ENCODE measurements around the gene MYH10. TPM values are rescaled to one million over a fixed set of nuclear protein-coding genes. Genes with fewer than 3 reads are reported as not detected.

MYH10 gene
- total and polyA plus RNA-seq, 4 donors, result 9.1 to 79.1 (median 25.9) TPM

DNA sequence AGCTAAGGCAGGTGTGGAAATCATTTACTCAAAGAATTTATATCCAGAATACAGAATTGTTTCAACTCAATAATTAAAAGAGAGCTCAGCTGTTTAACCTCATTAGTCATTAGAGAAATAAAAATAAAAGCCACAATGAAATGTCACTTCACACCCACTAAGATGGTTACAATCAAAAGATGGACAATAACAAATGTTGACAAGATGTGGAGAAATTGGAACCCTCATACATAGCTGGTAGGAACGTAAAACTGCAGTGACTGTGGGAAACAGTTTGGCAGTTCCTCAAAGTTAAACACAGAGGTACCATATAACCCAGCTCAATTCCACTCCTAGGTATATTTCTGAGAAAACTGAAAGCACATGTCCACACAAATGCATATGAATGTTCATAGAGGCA, 145.0 kb downstream of the MYH10 start:
- no peak overlapping the region for H3K9ac ChIP-seq (ENCODE audit: low read depth in 1 of 2, low read length in 2 of 2)
- no peaks in the 10 kb centered on the region for H3K9me3 ChIP-seq (ENCODE audit: control insufficient read depth in 4 of 4, low read length in 3 of 4)
- DNase-seq (ENCODE audit: low spot score), result no peak
- H3K27ac ChIP-seq (ENCODE audit: low read depth in 1 of 2, low read length in 2 of 2), result no peak overlapping the region
- no peaks in the 10 kb centered on the region for H3K27me3 ChIP-seq (ENCODE audit: control insufficient read depth in 4 of 4, insufficient read depth in 4 of 4, low read length in 3 of 4)
- H3K36me3 ChIP-seq (ENCODE audit: control insufficient read depth in 4 of 4, insufficient read depth in 3 of 4, low read depth in 1 of 4, low read length in 3 of 4), result peaks cover 0 to 44% (median 27%) of the 10 kb centered on the region in 4 donors
- WGBS, result 98% methylated on average over 1 of the region's 1 CpG
- H3K4me3 ChIP-seq (ENCODE audit: low read depth in 1 of 3, low read length in 3 of 3), result no peak overlapping the region
- H3K4me1 ChIP-seq (ENCODE audit: control insufficient read depth in 4 of 4, insufficient read depth in 4 of 4, low read length in 3 of 4), result no peaks in the 10 kb centered on the region
- TF ChIP-seq YY1 (IDR thresholded peaks at IDR 0.05) (no peak), SP1 (IDR thresholded peaks at IDR 0.05) (no peak), FOXA2 (IDR thresholded peaks at IDR 0.05) (no peak), RAD21 (IDR thresholded peaks at IDR 0.05) (no peak), TAF1 (conservative IDR thresholded peaks at IDR 0.05) (no peak), HNF4G (IDR thresholded peaks at IDR 0.05) (no peak), EGR1 (IDR thresholded peaks at IDR 0.05; ENCODE audit: low read depth in 2 of 2) (no peak), RXRA (IDR thresholded peaks at IDR 0.05) (no peak), HNF4A (conservative IDR thresholded peaks at IDR 0.05) (no peak), FOXA1 (IDR thresholded peaks at IDR 0.05) (no peak), GABPA (IDR thresholded peaks at IDR 0.05 in 1 of 2, conservative IDR thresholded peaks at IDR 0.05 in 1 of 2) (no peak)
- TF ChIP-seq, protein P1, sequence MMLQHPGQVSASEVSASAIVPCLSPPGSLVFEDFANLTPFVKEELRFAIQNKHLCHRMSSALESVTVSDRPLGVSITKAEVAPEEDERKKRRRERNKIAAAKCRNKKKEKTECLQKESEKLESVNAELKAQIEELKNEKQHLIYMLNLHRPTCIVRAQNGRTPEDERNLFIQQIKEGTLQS (IDR thresholded peaks at IDR 0.05), result no peak
- TF ChIP-seq, protein P2, sequence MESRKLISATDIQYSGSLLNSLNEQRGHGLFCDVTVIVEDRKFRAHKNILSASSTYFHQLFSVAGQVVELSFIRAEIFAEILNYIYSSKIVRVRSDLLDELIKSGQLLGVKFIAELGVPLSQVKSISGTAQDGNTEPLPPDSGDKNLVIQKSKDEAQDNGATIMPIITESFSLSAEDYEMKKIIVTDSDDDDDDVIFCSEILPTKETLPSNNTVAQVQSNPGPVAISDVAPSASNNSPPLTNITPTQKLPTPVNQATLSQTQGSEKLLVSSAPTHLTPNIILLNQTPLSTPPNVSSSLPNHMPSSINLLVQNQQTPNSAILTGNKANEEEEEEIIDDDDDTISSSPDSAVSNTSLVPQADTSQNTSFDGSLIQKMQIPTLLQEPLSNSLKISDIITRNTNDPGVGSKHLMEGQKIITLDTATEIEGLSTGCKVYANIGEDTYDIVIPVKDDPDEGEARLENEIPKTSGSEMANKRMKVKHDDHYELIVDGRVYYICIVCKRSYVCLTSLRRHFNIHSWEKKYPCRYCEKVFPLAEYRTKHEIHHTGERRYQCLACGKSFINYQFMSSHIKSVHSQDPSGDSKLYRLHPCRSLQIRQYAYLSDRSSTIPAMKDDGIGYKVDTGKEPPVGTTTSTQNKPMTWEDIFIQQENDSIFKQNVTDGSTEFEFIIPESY (IDR thresholded peaks at IDR 0.05), result no peak
- TF ChIP-seq, protein P3, sequence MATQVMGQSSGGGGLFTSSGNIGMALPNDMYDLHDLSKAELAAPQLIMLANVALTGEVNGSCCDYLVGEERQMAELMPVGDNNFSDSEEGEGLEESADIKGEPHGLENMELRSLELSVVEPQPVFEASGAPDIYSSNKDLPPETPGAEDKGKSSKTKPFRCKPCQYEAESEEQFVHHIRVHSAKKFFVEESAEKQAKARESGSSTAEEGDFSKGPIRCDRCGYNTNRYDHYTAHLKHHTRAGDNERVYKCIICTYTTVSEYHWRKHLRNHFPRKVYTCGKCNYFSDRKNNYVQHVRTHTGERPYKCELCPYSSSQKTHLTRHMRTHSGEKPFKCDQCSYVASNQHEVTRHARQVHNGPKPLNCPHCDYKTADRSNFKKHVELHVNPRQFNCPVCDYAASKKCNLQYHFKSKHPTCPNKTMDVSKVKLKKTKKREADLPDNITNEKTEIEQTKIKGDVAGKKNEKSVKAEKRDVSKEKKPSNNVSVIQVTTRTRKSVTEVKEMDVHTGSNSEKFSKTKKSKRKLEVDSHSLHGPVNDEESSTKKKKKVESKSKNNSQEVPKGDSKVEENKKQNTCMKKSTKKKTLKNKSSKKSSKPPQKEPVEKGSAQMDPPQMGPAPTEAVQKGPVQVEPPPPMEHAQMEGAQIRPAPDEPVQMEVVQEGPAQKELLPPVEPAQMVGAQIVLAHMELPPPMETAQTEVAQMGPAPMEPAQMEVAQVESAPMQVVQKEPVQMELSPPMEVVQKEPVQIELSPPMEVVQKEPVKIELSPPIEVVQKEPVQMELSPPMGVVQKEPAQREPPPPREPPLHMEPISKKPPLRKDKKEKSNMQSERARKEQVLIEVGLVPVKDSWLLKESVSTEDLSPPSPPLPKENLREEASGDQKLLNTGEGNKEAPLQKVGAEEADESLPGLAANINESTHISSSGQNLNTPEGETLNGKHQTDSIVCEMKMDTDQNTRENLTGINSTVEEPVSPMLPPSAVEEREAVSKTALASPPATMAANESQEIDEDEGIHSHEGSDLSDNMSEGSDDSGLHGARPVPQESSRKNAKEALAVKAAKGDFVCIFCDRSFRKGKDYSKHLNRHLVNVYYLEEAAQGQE (IDR thresholded peaks at IDR 0.05), result no peak

DNA sequence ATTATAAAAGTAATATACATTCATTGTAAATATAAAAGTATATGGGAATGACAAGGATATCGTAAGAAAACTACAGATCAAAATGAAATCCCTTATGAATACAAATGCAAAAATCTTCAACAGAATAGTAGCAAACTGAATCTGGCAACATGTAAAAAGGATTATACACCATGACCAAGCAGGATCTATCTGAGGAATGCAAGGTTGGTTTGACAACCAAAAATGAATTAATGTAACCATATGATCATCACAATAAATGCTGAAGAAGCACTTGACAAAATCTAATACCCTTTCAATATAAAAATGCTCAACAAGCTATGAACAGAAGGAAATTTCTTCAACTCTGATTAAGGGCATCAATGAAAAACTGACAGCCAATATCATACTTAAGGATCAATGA, 146.1 kb downstream of the MYH10 start:
- H3K9ac ChIP-seq (ENCODE audit: low read depth in 1 of 2, low read length in 2 of 2), result no peak overlapping the region
- TF ChIP-seq FOXA1 (IDR thresholded peaks at IDR 0.05) (no peak), HNF4A (conservative IDR thresholded peaks at IDR 0.05) (no peak), HNF4G (IDR thresholded peaks at IDR 0.05) (no peak), EGR1 (IDR thresholded peaks at IDR 0.05; ENCODE audit: low read depth in 2 of 2) (no peak), NR2F2 (IDR thresholded peaks at IDR 0.05) (no peak), GABPA (IDR thresholded peaks at IDR 0.05 in 1 of 2, conservative IDR thresholded peaks at IDR 0.05 in 1 of 2) (no peak), FOXA2 (IDR thresholded peaks at IDR 0.05) (no peak), RXRA (IDR thresholded peaks at IDR 0.05) (no peak), TAF1 (conservative IDR thresholded peaks at IDR 0.05) (no peak), SP1 (IDR thresholded peaks at IDR 0.05) (no peak), YY1 (IDR thresholded peaks at IDR 0.05) (no peak)
- TF ChIP-seq, protein P4, sequence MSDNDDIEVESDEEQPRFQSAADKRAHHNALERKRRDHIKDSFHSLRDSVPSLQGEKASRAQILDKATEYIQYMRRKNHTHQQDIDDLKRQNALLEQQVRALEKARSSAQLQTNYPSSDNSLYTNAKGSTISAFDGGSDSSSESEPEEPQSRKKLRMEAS (IDR thresholded peaks at IDR 0.05), result no peak
- TF ChIP-seq, protein P2 (IDR thresholded peaks at IDR 0.05), result no peak
- TF ChIP-seq, protein P3 (IDR thresholded peaks at IDR 0.05), result no peak
- TF ChIP-seq, protein P5, sequence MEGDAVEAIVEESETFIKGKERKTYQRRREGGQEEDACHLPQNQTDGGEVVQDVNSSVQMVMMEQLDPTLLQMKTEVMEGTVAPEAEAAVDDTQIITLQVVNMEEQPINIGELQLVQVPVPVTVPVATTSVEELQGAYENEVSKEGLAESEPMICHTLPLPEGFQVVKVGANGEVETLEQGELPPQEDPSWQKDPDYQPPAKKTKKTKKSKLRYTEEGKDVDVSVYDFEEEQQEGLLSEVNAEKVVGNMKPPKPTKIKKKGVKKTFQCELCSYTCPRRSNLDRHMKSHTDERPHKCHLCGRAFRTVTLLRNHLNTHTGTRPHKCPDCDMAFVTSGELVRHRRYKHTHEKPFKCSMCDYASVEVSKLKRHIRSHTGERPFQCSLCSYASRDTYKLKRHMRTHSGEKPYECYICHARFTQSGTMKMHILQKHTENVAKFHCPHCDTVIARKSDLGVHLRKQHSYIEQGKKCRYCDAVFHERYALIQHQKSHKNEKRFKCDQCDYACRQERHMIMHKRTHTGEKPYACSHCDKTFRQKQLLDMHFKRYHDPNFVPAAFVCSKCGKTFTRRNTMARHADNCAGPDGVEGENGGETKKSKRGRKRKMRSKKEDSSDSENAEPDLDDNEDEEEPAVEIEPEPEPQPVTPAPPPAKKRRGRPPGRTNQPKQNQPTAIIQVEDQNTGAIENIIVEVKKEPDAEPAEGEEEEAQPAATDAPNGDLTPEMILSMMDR (IDR thresholded peaks at IDR 0.05; ENCODE audit: low read depth, low read length, missing input control), result no peak
- TF ChIP-seq, protein P1 (IDR thresholded peaks at IDR 0.05), result no peak

More for the DNA sequence above, 146.1 kb downstream of the MYH10 start:
- H3K4me3 ChIP-seq (ENCODE audit: low read depth in 1 of 3, low read length in 3 of 3), result no peak overlapping the region
- WGBS, result 100% methylated on average over 1 of the region's 1 CpG
- no peaks in the 10 kb centered on the region for H3K27me3 ChIP-seq (ENCODE audit: control insufficient read depth in 4 of 4, insufficient read depth in 4 of 4, low read length in 3 of 4)
- no peak for DNase-seq (ENCODE audit: low spot score)
- H3K9me3 ChIP-seq (ENCODE audit: control insufficient read depth in 4 of 4, low read length in 3 of 4), result no peaks in the 10 kb centered on the region
- H3K4me1 ChIP-seq (ENCODE audit: control insufficient read depth in 4 of 4, insufficient read depth in 4 of 4, low read length in 3 of 4), result peaks cover 0 to 2% (median 0%) of the 10 kb centered on the region in 4 donors
- H3K27ac ChIP-seq (ENCODE audit: low read depth in 1 of 2, low read length in 2 of 2), result no peak overlapping the region
- H3K36me3 ChIP-seq (ENCODE audit: control insufficient read depth in 4 of 4, insufficient read depth in 3 of 4, low read depth in 1 of 4, low read length in 3 of 4), result peaks cover 0 to 48% (median 25%) of the 10 kb centered on the region in 4 donors

Measured in liver (tissue), 9 donors.